Vagina (tissue), 2 donors: ENCODE measurements around the gene SEPHS1. TPM values are rescaled to one million over a fixed set of nuclear protein-coding genes. Genes with fewer than 3 reads are reported as not detected.
A peak's percentile ranks its signal among the peaks of the same experiment; 100 is the strongest.

ENCODE experiments used
- DNase-seq, 2 donors: peaks; one replicate each; pipeline ENCODE4 v3.0.0-alpha.2; 2017; ENCODE audit errors: extremely low spot score in 2 of 2
- H3K27ac ChIP-seq: fragments of 200-600 bp; sonication (generic); one replicate; pipeline ENCODE4 v1.5.1; 2019
- H3K27me3 ChIP-seq: fragments of 200-600 bp; sonication (generic); one replicate; pipeline ENCODE4 v1.5.1; 2019
- H3K36me3 ChIP-seq, 2 donors: fragments of 200-600 bp; sonication (generic); one replicate each; pipeline ENCODE4 v1.5.1; 2017 to 2019
- H3K4me1 ChIP-seq: fragments of 200-600 bp; sonication (generic); one replicate; pipeline ENCODE4 v1.5.1; 2019
- H3K4me3 ChIP-seq, 2 donors: fragments of 200-600 bp; sonication (generic); 1 replicate in 1 of 2; 2 replicates in 1 of 2; pipeline ENCODE4 v1.5.1; 2016 to 2019
- H3K9me3 ChIP-seq: fragments of 200-600 bp; sonication (generic); one replicate; pipeline ENCODE4 v1.5.1; 2019
- POLR2A ChIP-seq, 2 donors: fragments of 450-650 bp; IDR thresholded peaks; one replicate each; pipeline ENCODE4 v1.6.1; 2017; ENCODE audit warnings: antibody characterized with exemption in 2 of 2, mild to moderate bottlenecking in 2 of 2, moderate library complexity in 2 of 2
- POLR2AphosphoS5 ChIP-seq, 2 donors: sonication (generic); formaldehyde crosslinking; IDR thresholded peaks; one replicate each; pipeline ENCODE4 v1.9.0; 2017; ENCODE audit warnings: antibody characterized with exemption in 2 of 2, mild to moderate bottlenecking in 2 of 2, low read depth in 1 of 2; ENCODE audit not compliant: insufficient read depth in 1 of 2
- intact Hi-C: fragments of 100-400 bp; cut with DNase I; formaldehyde crosslinking; loops from one replicate; pipeline ENCODE4 v1.15.1; 2023
- total RNA-seq: library from RNA; depleted of rRNA; stranded (reverse); fragments of >200 nt; gene quantifications from one replicate; pipeline ENCODE4 v1.2.3, GENCODE V29; 2016
- TF ChIP-seq, protein P1 (sequence below), 3 experiments: fragments of 450-650 bp in 2 of 3; fragments of 200-600 bp in 1 of 3; sonication (generic) in 1 of 3; IDR thresholded peaks; one replicate each; pipeline ENCODE4 v1.5.1; 2017 to 2019; ENCODE audit warnings: antibody characterized with exemption in 3 of 3, mild to moderate bottlenecking in 2 of 3, moderate library complexity in 2 of 3

SEPHS1 gene
- total RNA-seq, 1 donor from 2014 or later = 26.8 TPM

DNA sequence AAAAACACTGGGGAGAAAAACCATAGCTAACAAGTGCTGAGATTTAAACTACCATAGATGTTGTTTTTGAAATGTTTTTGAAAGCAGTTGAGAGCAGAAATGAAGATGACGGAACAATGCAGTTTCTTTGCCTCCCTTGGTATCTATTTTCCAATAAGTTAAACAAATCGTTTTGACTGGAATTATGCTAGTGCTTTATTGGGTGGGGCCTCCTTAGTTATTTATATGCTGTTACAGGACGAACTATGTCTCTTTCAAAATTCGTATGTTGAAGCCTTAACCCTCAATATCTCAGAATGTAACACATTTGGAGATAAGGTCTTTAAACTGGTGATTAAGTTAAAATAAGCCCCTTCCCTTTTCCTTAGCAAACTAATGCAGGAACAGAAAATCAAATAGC lies 45.5 kb upstream of the SEPHS1 start:
- intact Hi-C loops = no loop called here
- Histone ChIP-seq H3K4me3 (no peak overlapping the region), H3K27ac (no peak overlapping the region), H3K4me1 (no peaks in the 10 kb centered on the region), H3K36me3 (no peaks in the 10 kb centered on the region), H3K9me3 (no peaks in the 10 kb centered on the region), H3K27me3 (no peaks in the 10 kb centered on the region)
- DNase-seq = no peak
- TF ChIP-seq POLR2AphosphoS5 (IDR thresholded peaks at IDR 0.05; ENCODE audit: insufficient read depth in 1 of 2, low read depth in 1 of 2) (no peak), POLR2A (IDR thresholded peaks at IDR 0.05) (no peak)
- TF ChIP-seq, protein P1, sequence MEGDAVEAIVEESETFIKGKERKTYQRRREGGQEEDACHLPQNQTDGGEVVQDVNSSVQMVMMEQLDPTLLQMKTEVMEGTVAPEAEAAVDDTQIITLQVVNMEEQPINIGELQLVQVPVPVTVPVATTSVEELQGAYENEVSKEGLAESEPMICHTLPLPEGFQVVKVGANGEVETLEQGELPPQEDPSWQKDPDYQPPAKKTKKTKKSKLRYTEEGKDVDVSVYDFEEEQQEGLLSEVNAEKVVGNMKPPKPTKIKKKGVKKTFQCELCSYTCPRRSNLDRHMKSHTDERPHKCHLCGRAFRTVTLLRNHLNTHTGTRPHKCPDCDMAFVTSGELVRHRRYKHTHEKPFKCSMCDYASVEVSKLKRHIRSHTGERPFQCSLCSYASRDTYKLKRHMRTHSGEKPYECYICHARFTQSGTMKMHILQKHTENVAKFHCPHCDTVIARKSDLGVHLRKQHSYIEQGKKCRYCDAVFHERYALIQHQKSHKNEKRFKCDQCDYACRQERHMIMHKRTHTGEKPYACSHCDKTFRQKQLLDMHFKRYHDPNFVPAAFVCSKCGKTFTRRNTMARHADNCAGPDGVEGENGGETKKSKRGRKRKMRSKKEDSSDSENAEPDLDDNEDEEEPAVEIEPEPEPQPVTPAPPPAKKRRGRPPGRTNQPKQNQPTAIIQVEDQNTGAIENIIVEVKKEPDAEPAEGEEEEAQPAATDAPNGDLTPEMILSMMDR (IDR thresholded peaks at IDR 0.05) = no peak

DNA sequence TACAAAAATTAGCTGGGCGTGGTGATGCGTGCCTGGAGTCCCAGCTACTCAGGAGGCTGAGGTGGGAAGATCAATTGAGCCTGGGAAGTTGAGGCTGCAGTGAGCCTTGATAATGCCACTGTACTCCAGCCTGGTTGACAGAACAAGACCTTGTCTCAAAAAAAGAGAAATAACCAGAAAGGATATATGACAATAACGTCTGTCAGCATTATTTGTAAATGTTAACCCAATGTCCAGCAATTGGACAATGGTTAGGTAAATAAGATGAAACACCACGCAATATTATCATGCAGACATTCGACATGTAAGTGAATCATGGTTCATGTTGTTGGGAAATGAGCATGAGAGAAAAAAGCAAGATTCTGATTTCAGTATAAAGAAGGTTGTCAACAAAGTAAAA lies 44.6 kb upstream of the SEPHS1 start:
- TF ChIP-seq, protein P1 (IDR thresholded peaks at IDR 0.05) = no peak
- TF ChIP-seq POLR2A (IDR thresholded peaks at IDR 0.05) (no peak), POLR2AphosphoS5 (IDR thresholded peaks at IDR 0.05; ENCODE audit: insufficient read depth in 1 of 2, low read depth in 1 of 2) (no peak)
- DNase-seq = no peak
- Histone ChIP-seq H3K4me3 (no peak overlapping the region), H3K4me1 (no peaks in the 10 kb centered on the region), H3K27ac (no peak overlapping the region), H3K9me3 (no peaks in the 10 kb centered on the region), H3K27me3 (no peaks in the 10 kb centered on the region), H3K36me3 (no peaks in the 10 kb centered on the region)
- intact Hi-C loops = no loop called here

DNA sequence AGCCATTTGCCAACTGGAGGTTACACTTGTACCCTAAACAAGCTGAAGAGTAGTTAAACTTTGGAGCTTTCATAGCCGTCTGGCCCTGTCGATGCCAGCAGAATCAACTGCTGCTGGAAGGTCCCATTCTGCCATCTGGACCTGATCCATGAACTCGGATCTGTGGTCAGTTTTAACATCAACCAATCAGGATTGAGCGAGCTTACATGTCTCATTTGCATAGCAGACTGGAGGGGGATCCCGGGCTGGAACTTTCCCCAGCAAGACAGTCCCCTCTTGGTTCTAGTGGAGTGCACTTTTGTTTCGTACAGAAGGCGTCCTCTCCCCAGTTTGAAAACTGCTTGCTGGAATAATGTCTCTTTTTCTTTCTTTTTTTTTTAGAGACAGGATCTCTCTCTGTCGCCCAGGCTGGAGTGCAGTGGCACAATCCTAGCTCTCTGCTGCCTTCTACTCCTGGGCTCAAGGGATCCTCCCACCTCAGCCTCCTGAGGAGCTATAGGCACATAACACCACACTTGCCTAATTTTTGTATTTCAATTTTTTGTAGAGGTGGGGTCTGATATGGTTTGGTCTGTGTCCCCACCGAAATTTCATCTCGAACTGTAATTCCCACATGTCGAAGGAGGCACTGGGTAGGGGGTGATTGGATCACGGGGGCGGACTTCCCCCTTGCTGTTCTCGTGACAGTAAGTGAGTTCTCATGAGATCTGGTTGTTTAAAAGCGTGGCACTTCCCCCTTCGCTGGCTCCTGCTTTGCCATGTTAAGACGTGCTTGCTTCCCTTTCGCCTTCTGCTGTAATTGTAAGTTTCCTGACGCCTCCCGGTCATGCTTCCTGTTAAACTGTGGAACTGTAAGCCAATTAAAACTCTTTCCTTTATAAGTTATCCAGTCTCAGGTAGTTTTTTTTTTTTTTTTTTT lies 42.8 kb upstream of the SEPHS1 start:
- intact Hi-C loops = no loop called here
- H3K9me3 ChIP-seq = no peaks in the 10 kb centered on the region
- no peaks in the 10 kb centered on the region for H3K27me3 ChIP-seq
- H3K36me3 ChIP-seq = no peaks in the 10 kb centered on the region
- no peaks in the 10 kb centered on the region for H3K4me1 ChIP-seq
- TF ChIP-seq POLR2A (IDR thresholded peaks at IDR 0.05) (no peak), POLR2AphosphoS5 (IDR thresholded peaks at IDR 0.05; ENCODE audit: insufficient read depth in 1 of 2, low read depth in 1 of 2) (peak in 1 of 2 donors; percentile 27)
- TF ChIP-seq, protein P1 (IDR thresholded peaks at IDR 0.05) = no peak
- no peak overlapping the region for H3K27ac ChIP-seq
- no peak for DNase-seq
- H3K4me3 ChIP-seq = no peak overlapping the region

DNA sequence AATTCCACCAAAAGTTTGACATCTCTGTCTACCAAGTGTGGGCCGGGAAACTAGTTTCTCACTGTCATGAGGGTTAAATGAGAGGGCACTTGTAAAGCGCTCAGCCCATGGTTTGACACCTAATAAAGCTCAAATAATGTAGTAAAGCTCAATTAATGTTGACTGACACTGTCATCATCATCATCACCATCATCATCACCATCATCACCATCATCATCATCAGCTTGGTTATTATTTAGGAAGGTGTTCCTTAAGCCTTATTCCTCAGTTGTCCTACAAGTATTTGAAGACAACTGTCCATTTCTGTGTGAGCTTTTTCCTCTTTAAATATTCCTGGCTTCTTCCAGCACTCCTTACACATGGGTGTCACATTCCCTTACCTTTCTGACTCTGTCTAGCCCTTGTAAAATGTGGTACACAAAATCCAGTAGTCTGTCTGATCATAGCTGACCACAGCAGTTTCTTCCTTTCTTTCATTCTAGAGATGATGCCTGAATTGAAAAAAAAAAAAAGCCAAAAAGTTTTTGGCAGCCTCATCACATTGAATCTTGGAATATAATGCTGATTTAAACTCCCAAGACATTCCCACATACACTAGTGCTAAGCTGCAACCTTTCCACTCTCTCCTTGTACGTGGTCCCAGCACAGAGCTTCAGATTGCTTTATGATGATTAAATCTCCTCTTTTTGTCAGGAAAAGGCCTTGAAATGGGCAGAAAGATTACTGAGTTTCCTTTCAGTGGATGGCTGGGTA lies 40.6 kb upstream of the SEPHS1 start:
- intact Hi-C loops = no loop called here
- TF ChIP-seq POLR2AphosphoS5 (IDR thresholded peaks at IDR 0.05; ENCODE audit: insufficient read depth in 1 of 2, low read depth in 1 of 2) = no peak
- TF ChIP-seq, protein P1 (IDR thresholded peaks at IDR 0.05) = no peak
- no peak for TF ChIP-seq POLR2A (IDR thresholded peaks at IDR 0.05)
- DNase-seq = no peak

More for the DNA sequence above, 40.6 kb upstream of the SEPHS1 start:
- Histone ChIP-seq H3K9me3 (no peaks in the 10 kb centered on the region), H3K4me1 (no peaks in the 10 kb centered on the region), H3K36me3 (no peaks in the 10 kb centered on the region), H3K27ac (no peak overlapping the region), H3K4me3 (no peak overlapping the region), H3K27me3 (no peaks in the 10 kb centered on the region)
